ENCODE measurements around the gene PTER. TPM values are rescaled to one million over a fixed set of nuclear protein-coding genes. Genes with fewer than 3 reads are reported as not detected.

The PTER gene
- polyA plus RNA-seq, 2 donors = 1.8 to 4.0 TPM

GRCh38 chr10:16459423-16459939 is 22.7 kb downstream of the PTER start:
- no peak overlapping the region for H3K4me3 ChIP-seq (ENCODE audit: low read depth in 1 of 2, low read length in 2 of 2)
- no peaks in the 10 kb centered on the region for H3K9me3 ChIP-seq (ENCODE audit: control insufficient read depth in 2 of 2, insufficient read depth in 1 of 2, low read depth in 1 of 2, low read length in 1 of 2)
- H3K36me3 ChIP-seq (ENCODE audit: control insufficient read depth in 2 of 2, insufficient read depth in 2 of 2, low read length in 1 of 2) = no peaks in the 10 kb centered on the region
- H3K27me3 ChIP-seq (ENCODE audit: control insufficient read depth in 1 of 2, insufficient read depth in 2 of 2, low read length in 2 of 2) = no peaks in the 10 kb centered on the region
- H3K27ac ChIP-seq (ENCODE audit: low read depth in 2 of 2, low read length in 1 of 2) = no peak overlapping the region
- H3K4me1 ChIP-seq (ENCODE audit: control insufficient read depth in 2 of 2, insufficient read depth in 2 of 2, low read length in 1 of 2) = no peaks in the 10 kb centered on the region
- WGBS, 2 donors = 89 to 94% methylated on average over 7 of the region's 7 CpGs

- no peak overlapping the region for H3K27ac ChIP-seq (ENCODE audit: low read depth in 2 of 2, low read length in 1 of 2)
- H3K9me3 ChIP-seq (ENCODE audit: control insufficient read depth in 2 of 2, insufficient read depth in 1 of 2, low read depth in 1 of 2, low read length in 1 of 2) = no peaks in the 10 kb centered on the region
- H3K4me1 ChIP-seq (ENCODE audit: control insufficient read depth in 2 of 2, insufficient read depth in 2 of 2, low read length in 1 of 2) = no peaks in the 10 kb centered on the region
- no peaks in the 10 kb centered on the region for H3K27me3 ChIP-seq (ENCODE audit: control insufficient read depth in 1 of 2, insufficient read depth in 2 of 2, low read length in 2 of 2)
- WGBS, 2 donors = 89 to 97% methylated on average over 1 of the region's 1 CpG
- H3K4me3 ChIP-seq (ENCODE audit: low read depth in 1 of 2, low read length in 2 of 2) = no peak overlapping the region
- H3K36me3 ChIP-seq (ENCODE audit: control insufficient read depth in 2 of 2, insufficient read depth in 2 of 2, low read length in 1 of 2) = no peaks in the 10 kb centered on the region
Observed at GRCh38 chr10:16466001-16466400, 29.2 kb downstream of the PTER start.

GRCh38 chr10:16470747-16471146 is 33.9 kb downstream of the PTER start:
- no peaks in the 10 kb centered on the region for H3K9me3 ChIP-seq (ENCODE audit: control insufficient read depth in 2 of 2, insufficient read depth in 1 of 2, low read depth in 1 of 2, low read length in 1 of 2)
- no peaks in the 10 kb centered on the region for H3K36me3 ChIP-seq (ENCODE audit: control insufficient read depth in 2 of 2, insufficient read depth in 2 of 2, low read length in 1 of 2)
- no peak overlapping the region for H3K27ac ChIP-seq (ENCODE audit: low read depth in 2 of 2, low read length in 1 of 2)
- H3K4me3 ChIP-seq (ENCODE audit: low read depth in 1 of 2, low read length in 2 of 2) = no peak overlapping the region
- WGBS, 2 donors = 82 to 85% methylated on average over 5 of the region's 5 CpGs
- H3K4me1 ChIP-seq (ENCODE audit: control insufficient read depth in 2 of 2, insufficient read depth in 2 of 2, low read length in 1 of 2) = no peaks in the 10 kb centered on the region
- no peaks in the 10 kb centered on the region for H3K27me3 ChIP-seq (ENCODE audit: control insufficient read depth in 1 of 2, insufficient read depth in 2 of 2, low read length in 2 of 2)

- Histone ChIP-seq H3K9me3 (ENCODE audit: control insufficient read depth in 2 of 2, insufficient read depth in 1 of 2, low read depth in 1 of 2, low read length in 1 of 2) (peaks cover 0 to 2% of the 10 kb centered on the region in 2 donors), H3K4me1 (ENCODE audit: control insufficient read depth in 2 of 2, insufficient read depth in 2 of 2, low read length in 1 of 2) (no peaks in the 10 kb centered on the region), H3K4me3 (ENCODE audit: low read depth in 1 of 2, low read length in 2 of 2) (no peak overlapping the region), H3K27me3 (ENCODE audit: control insufficient read depth in 1 of 2, insufficient read depth in 2 of 2, low read length in 2 of 2) (no peaks in the 10 kb centered on the region), H3K27ac (ENCODE audit: low read depth in 2 of 2, low read length in 1 of 2) (no peak overlapping the region), H3K36me3 (ENCODE audit: control insufficient read depth in 2 of 2, insufficient read depth in 2 of 2, low read length in 1 of 2) (no peaks in the 10 kb centered on the region)
- 88 to 89% methylated on average over 3 of the region's 3 CpGs for WGBS, 2 donors
Observed at GRCh38 chr10:16472828-16473227, 36.0 kb downstream of the PTER start.

GRCh38 chr10:16477757-16478156 is 40.9 kb downstream of the PTER start:
- H3K4me3 ChIP-seq (ENCODE audit: low read depth in 1 of 2, low read length in 2 of 2) = no peak overlapping the region
- no peaks in the 10 kb centered on the region for H3K4me1 ChIP-seq (ENCODE audit: control insufficient read depth in 2 of 2, insufficient read depth in 2 of 2, low read length in 1 of 2)
- H3K27ac ChIP-seq (ENCODE audit: low read depth in 2 of 2, low read length in 1 of 2) = no peak overlapping the region
- WGBS, 2 donors = 77 to 83% methylated on average over 1 of the region's 1 CpG
- no peaks in the 10 kb centered on the region for H3K36me3 ChIP-seq (ENCODE audit: control insufficient read depth in 2 of 2, insufficient read depth in 2 of 2, low read length in 1 of 2)
- H3K27me3 ChIP-seq (ENCODE audit: control insufficient read depth in 1 of 2, insufficient read depth in 2 of 2, low read length in 2 of 2) = no peaks in the 10 kb centered on the region
- H3K9me3 ChIP-seq (ENCODE audit: control insufficient read depth in 2 of 2, insufficient read depth in 1 of 2, low read depth in 1 of 2, low read length in 1 of 2) = peaks cover 0 to 2% of the 10 kb centered on the region in 2 donors

GRCh38 chr10:16478801-16479200 is 42.0 kb downstream of the PTER start:
- H3K36me3 ChIP-seq (ENCODE audit: control insufficient read depth in 2 of 2, insufficient read depth in 2 of 2, low read length in 1 of 2) = no peaks in the 10 kb centered on the region
- no peaks in the 10 kb centered on the region for H3K4me1 ChIP-seq (ENCODE audit: control insufficient read depth in 2 of 2, insufficient read depth in 2 of 2, low read length in 1 of 2)
- H3K27ac ChIP-seq (ENCODE audit: low read depth in 2 of 2, low read length in 1 of 2) = no peak overlapping the region
- peaks cover 0 to 2% of the 10 kb centered on the region in 2 donors for H3K9me3 ChIP-seq (ENCODE audit: control insufficient read depth in 2 of 2, insufficient read depth in 1 of 2, low read depth in 1 of 2, low read length in 1 of 2)
- whole genome bisulfite sequencing, 2 donors = 89 to 93% methylated on average over 4 of the region's 4 CpGs
- H3K27me3 ChIP-seq (ENCODE audit: control insufficient read depth in 1 of 2, insufficient read depth in 2 of 2, low read length in 2 of 2) = no peaks in the 10 kb centered on the region
- no peak overlapping the region for H3K4me3 ChIP-seq (ENCODE audit: low read depth in 1 of 2, low read length in 2 of 2)

- H3K27ac ChIP-seq (ENCODE audit: low read depth in 2 of 2, low read length in 1 of 2) = no peak overlapping the region
- peaks cover 0 to 2% of the 10 kb centered on the region in 2 donors for H3K9me3 ChIP-seq (ENCODE audit: control insufficient read depth in 2 of 2, insufficient read depth in 1 of 2, low read depth in 1 of 2, low read length in 1 of 2)
- WGBS, 2 donors = 43 to 63% methylated on average over 5 of the region's 5 CpGs
- H3K4me1 ChIP-seq (ENCODE audit: control insufficient read depth in 2 of 2, insufficient read depth in 2 of 2, low read length in 1 of 2) = no peaks in the 10 kb centered on the region
- no peak overlapping the region for H3K4me3 ChIP-seq (ENCODE audit: low read depth in 1 of 2, low read length in 2 of 2)
- no peaks in the 10 kb centered on the region for H3K27me3 ChIP-seq (ENCODE audit: control insufficient read depth in 1 of 2, insufficient read depth in 2 of 2, low read length in 2 of 2)
- H3K36me3 ChIP-seq (ENCODE audit: control insufficient read depth in 2 of 2, insufficient read depth in 2 of 2, low read length in 1 of 2) = no peaks in the 10 kb centered on the region
Observed at GRCh38 chr10:16481052-16481728, 44.4 kb downstream of the PTER start.

- Histone ChIP-seq H3K4me3 (ENCODE audit: low read depth in 1 of 2, low read length in 2 of 2) (no peak overlapping the region), H3K9me3 (ENCODE audit: control insufficient read depth in 2 of 2, insufficient read depth in 1 of 2, low read depth in 1 of 2, low read length in 1 of 2) (no peaks in the 10 kb centered on the region), H3K27ac (ENCODE audit: low read depth in 2 of 2, low read length in 1 of 2) (no peak overlapping the region), H3K36me3 (ENCODE audit: control insufficient read depth in 2 of 2, insufficient read depth in 2 of 2, low read length in 1 of 2) (peaks cover 0 to 2% of the 10 kb centered on the region in 2 donors), H3K27me3 (ENCODE audit: control insufficient read depth in 1 of 2, insufficient read depth in 2 of 2, low read length in 2 of 2) (no peaks in the 10 kb centered on the region), H3K4me1 (ENCODE audit: control insufficient read depth in 2 of 2, insufficient read depth in 2 of 2, low read length in 1 of 2) (no peaks in the 10 kb centered on the region)
- WGBS, 2 donors = 91 to 94% methylated on average over 11 of the region's 11 CpGs
Observed at GRCh38 chr10:16483241-16483917, 46.6 kb downstream of the PTER start.

GRCh38 chr10:16490511-16490910 is 53.7 kb downstream of the PTER start:
- WGBS, 2 donors = 95 to 97% methylated on average over 3 of the region's 3 CpGs
- Histone ChIP-seq H3K4me1 (ENCODE audit: control insufficient read depth in 2 of 2, insufficient read depth in 2 of 2, low read length in 1 of 2) (no peaks in the 10 kb centered on the region), H3K27me3 (ENCODE audit: control insufficient read depth in 1 of 2, insufficient read depth in 2 of 2, low read length in 2 of 2) (no peaks in the 10 kb centered on the region), H3K9me3 (ENCODE audit: control insufficient read depth in 2 of 2, insufficient read depth in 1 of 2, low read depth in 1 of 2, low read length in 1 of 2) (no peaks in the 10 kb centered on the region), H3K36me3 (ENCODE audit: control insufficient read depth in 2 of 2, insufficient read depth in 2 of 2, low read length in 1 of 2) (peaks cover 0 to 2% of the 10 kb centered on the region in 2 donors), H3K4me3 (ENCODE audit: low read depth in 1 of 2, low read length in 2 of 2) (no peak overlapping the region), H3K27ac (ENCODE audit: low read depth in 2 of 2, low read length in 1 of 2) (no peak overlapping the region)

All from esophagus (tissue), 2 donors.